ENCODE results near the gene AEN.

AEN gene

GRCh38 chr15:88613074-88613944 lies 7.8 kb upstream of the AEN start:
- no peak for DNase-seq

- no peak for DNase-seq
Observed at GRCh38 chr15:88615303-88616107, 5.6 kb upstream of the AEN start.

GRCh38 chr15:88616240-88616639 lies 4.9 kb upstream of the AEN start:
- DNase-seq: no peak

GRCh38 chr15:88617031-88617722 lies 4.0 kb upstream of the AEN start:
- no peak for DNase-seq

- DNase-seq: no peak
Observed at GRCh38 chr15:88617790-88618189, 3.4 kb upstream of the AEN start.

GRCh38 chr15:88618686-88619085 lies 2.5 kb upstream of the AEN start:
- no peak for DNase-seq

GRCh38 chr15:88619796-88620195 lies 1.3 kb upstream of the AEN start:
- DNase-seq: no peak

- no peak for DNase-seq
Observed at GRCh38 chr15:88621789-88622604, 857 bp downstream of the AEN start.

- no peak for DNase-seq
Observed at GRCh38 chr15:88622605-88622975, 1.4 kb downstream of the AEN start.

GRCh38 chr15:88623061-88623460 lies 1.9 kb downstream of the AEN start:
- no peak for DNase-seq

- DNase-seq: no peak
Observed at GRCh38 chr15:88623632-88624031, 2.5 kb downstream of the AEN start.

GRCh38 chr15:88624156-88624970 lies 3.2 kb downstream of the AEN start:
- DNase-seq: no peak

GRCh38 chr15:88624971-88625490 lies 3.9 kb downstream of the AEN start:
- no peak for DNase-seq

GRCh38 chr15:88625943-88626741 lies 5.0 kb downstream of the AEN start:
- DNase-seq: no peak

GRCh38 chr15:88627463-88627862 lies 6.3 kb downstream of the AEN start:
- DNase-seq: no peak

- DNase-seq: no peak
Observed at GRCh38 chr15:88628018-88628654, 7.0 kb downstream of the AEN start.

GRCh38 chr15:88629071-88629470 lies 7.9 kb downstream of the AEN start:
- no peak for DNase-seq

- DNase-seq: no peak
Observed at GRCh38 chr15:88630141-88630721, 9.1 kb downstream of the AEN start.

GRCh38 chr15:88630798-88631463 lies 9.8 kb downstream of the AEN start:
- DNase-seq: no peak
